Mucosa of stomach (tissue), 1 donor: ENCODE data around the gene KRTAP10-4.
"Not testable (repeated sequence)": the region's sequence is repeated elsewhere in the genome, so short reads cannot be mapped to it uniquely, and the experiment has no call there.

Experiments used
- H3K27me3 ChIP-seq: one replicate; pipeline ENCODE4 v1.7.0; 2013; ENCODE audit warnings: mild to moderate bottlenecking, low read length; ENCODE audit not compliant: control insufficient read depth, insufficient read depth
- H3K36me3 ChIP-seq: one replicate; pipeline ENCODE4 v1.7.0; 2013; ENCODE audit warnings: low read length; ENCODE audit not compliant: control insufficient read depth, insufficient read depth
- H3K4me1 ChIP-seq: one replicate; pipeline ENCODE4 v1.7.0; 2013; ENCODE audit warnings: mild to moderate bottlenecking, low read length; ENCODE audit not compliant: control insufficient read depth, insufficient read depth
- H3K4me3 ChIP-seq: one replicate; pipeline ENCODE4 v1.7.0; 2013; ENCODE audit warnings: low read length
- H3K9ac ChIP-seq: one replicate; pipeline ENCODE4 v1.7.0; 2013; ENCODE audit warnings: mild to moderate bottlenecking, low read length, moderate library complexity
- H3K9me3 ChIP-seq: one replicate; pipeline ENCODE4 v1.7.0; 2013; ENCODE audit warnings: mild to moderate bottlenecking, low read length, moderate library complexity; ENCODE audit not compliant: control insufficient read depth
- donor health status: Pancreatic carcinoma.

The KRTAP10-4 gene

DNA sequence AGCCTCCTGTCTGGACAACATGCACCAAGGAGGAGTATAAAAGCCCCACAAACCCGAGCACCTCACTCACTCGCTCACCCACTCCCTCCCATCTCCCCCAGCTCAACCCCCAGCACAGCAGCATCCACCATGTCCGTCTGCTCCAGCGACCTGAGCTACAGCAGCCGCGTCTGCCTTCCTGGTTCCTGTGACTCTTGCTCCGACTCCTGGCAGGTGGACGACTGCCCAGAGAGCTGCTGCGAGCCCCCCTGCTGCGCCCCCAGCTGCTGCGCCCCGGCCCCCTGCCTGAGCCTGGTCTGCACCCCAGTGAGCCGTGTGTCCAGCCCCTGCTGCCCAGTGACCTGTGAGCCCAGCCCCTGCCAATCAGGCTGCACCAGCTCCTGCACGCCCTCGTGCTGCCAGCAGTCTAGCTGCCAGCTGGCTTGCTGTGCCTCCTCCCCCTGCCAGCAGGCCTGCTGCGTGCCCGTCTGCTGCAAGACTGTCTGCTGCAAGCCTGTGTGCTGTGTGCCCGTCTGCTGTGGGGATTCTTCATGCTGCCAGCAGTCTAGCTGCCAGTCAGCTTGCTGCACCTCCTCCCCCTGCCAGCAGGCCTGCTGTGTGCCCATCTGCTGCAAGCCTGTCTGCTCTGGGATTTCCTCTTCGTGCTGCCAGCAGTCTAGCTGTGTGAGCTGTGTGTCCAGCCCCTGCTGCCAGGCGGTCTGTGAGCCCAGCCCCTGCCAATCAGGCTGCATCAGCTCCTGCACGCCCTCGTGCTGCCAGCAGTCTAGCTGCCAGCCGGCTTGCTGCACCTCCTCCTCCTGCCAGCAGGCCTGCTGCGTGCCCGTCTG, at the start of gene KRTAP10-4:
KRTAP10-4 (plus strand) TSS at position 100 of the 827 bp plus-strand sequence; CDS start at position 130, 30 bp downstream.
- H3K36me3 ChIP-seq, H3K4me3 ChIP-seq, H3K9ac ChIP-seq, H3K27me3 ChIP-seq, H3K9me3 ChIP-seq: not testable (repeated sequence)
- peaks cover 22% of the 10 kb centered on the region for H3K4me1 ChIP-seq

DNA sequence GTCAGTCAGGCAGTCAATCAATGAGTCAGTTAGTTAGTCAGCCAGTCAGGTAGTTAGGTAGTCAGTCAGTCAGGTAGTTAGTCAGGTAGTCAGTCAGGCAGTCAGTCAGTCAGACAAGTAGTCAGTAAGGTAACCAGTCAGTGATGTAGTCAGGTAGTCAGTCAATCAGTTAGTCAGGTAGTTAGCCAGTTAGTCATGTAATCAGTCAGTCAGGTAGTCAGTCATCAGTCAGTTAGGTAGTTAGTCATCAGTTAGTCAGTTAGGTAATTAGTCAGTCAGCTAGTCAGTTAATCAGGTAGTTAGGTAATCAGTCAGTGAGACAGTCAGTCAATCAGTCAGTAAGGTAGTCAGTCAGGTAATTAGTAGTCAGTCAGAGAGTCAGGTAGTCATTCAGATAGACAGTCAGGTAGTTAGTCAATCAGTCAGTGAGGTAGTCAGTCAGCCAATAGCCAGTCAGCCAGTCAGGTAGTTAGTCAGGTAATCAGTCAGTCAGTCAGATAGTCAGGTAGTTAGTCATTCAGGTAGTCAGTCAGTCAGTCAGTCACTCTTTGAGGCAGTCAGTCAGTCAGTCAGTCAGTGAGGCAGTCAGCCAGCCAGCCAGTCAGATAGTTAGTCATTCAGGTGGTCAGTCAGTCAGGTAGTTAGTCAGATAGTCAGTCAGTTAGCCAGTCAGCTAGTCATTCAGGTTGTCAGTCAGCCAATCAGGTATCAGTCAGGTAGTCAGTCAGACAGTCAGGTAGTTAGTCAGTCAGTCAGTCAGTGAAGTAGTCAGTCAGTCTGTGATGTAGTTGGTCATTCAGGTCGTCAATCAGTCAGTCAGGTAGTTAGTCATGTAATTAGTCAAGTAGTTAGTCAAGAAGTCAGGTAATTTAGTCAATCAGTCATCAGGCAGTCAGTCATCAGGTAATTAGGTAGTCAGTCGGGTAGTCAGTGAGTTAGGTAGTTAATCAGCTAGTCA, 48.8 kb upstream of the KRTAP10-4 start:
- no peaks in the 10 kb centered on the region for H3K27me3 ChIP-seq
- no peak overlapping the region for H3K4me3 ChIP-seq

GRCh38 chr21:44525391-44526095, 48.0 kb upstream of the KRTAP10-4 start:
- H3K36me3 ChIP-seq: no peaks in the 10 kb centered on the region
- H3K4me1 ChIP-seq: no peaks in the 10 kb centered on the region

More for the DNA sequence above, 48.8 kb upstream of the KRTAP10-4 start:
- no peaks in the 10 kb centered on the region for H3K36me3 ChIP-seq
- no peaks in the 10 kb centered on the region for H3K4me1 ChIP-seq
- no peak overlapping the region for H3K9ac ChIP-seq
- H3K9me3 ChIP-seq: no peaks in the 10 kb centered on the region

DNA sequence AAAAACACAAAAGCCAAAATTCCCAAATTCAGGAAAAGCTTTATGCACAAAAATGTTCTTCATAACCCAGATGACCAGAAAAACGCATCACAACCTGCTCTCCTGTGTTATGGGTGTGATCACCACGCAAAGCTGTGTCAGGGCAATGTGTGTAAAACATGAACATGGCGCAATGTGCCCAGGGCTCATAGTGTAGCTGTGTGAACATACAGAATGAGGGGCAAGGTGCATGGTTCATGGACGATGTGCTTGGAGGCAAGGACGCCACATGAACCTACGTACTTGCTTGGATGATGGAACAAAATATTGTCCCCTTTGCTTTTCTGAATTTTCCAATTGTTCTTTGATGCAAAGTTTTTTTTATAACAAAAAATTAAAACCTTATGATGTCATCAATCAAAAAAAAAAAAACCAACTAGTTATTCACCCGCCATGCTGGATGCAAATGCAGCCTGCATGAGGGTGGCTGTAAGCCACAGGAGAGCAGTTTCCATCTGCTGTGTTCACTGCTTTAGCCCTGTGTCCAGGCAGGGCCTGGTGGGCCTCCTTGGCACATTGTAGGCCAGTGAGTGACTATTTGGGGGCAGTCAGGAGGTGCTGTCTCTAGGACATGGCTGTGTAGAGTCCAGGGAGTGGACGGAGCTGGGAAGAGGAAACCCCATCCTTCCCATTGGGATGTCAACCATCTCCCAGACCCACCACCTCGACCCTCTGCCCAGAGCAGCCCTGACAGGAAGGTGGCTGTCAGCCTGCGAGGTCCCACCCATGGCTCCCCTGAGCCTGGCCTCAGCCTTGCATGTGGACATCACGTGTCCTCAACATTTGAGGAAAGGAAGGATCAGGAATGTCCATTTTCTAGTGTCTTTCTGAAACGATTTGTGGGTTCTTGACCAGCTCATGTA, 47.2 kb upstream of the KRTAP10-4 start:
- Histone ChIP-seq H3K36me3 (no peaks in the 10 kb centered on the region), H3K4me3 (no peak overlapping the region), H3K27me3 (no peaks in the 10 kb centered on the region), H3K4me1 (no peaks in the 10 kb centered on the region), H3K9ac (no peak overlapping the region), H3K9me3 (no peaks in the 10 kb centered on the region)

More at GRCh38 chr21:44525391-44526095, 48.0 kb upstream of the KRTAP10-4 start:
- Histone ChIP-seq H3K27me3 (no peaks in the 10 kb centered on the region), H3K9ac (no peak overlapping the region), H3K9me3 (no peaks in the 10 kb centered on the region), H3K4me3 (no peak overlapping the region)

DNA sequence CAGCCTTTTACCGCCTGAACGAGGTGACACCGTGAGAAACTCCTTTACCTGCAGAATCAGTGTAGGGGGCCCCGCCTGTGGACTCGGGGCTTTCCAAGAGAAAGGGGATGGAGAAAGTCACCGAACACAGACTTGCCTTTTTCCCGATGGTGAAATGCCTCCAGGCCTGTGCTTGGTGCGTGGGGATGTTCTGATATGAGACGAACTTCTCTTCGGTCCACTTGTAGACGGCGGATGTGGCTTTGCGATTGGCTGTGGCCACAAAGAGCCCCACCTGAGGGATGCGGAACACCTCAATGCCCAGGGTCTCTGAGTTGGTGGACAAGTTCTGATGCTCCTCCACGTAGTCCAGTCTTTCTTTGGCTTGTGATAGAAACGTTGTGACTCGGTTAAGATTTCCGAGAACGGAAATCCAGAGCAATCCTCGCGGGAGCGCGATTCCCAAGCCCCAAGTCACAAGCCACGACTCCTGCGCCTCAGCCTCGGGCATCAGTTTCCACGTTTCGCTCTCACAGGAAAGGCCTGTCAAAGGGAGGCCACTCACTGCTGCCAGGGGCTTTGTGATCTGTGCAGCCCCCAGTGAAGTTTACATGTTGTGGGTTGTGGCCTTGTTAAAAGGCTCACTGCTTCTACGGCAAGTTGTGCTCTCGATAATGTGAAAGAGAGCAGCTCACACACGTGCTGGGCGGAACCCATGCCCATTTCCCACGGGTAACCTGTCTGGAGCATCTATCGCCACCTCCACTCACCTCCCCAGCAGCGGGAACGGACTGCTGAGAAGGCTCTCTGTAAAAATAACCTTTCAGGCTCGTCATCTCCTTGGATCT, 46.2 kb upstream of the KRTAP10-4 start:
- no peaks in the 10 kb centered on the region for H3K36me3 ChIP-seq
- no peak overlapping the region for H3K4me3 ChIP-seq
- H3K9me3 ChIP-seq: no peaks in the 10 kb centered on the region
- no peaks in the 10 kb centered on the region for H3K4me1 ChIP-seq
- H3K9ac ChIP-seq: no peak overlapping the region
- H3K27me3 ChIP-seq: no peaks in the 10 kb centered on the region

DNA sequence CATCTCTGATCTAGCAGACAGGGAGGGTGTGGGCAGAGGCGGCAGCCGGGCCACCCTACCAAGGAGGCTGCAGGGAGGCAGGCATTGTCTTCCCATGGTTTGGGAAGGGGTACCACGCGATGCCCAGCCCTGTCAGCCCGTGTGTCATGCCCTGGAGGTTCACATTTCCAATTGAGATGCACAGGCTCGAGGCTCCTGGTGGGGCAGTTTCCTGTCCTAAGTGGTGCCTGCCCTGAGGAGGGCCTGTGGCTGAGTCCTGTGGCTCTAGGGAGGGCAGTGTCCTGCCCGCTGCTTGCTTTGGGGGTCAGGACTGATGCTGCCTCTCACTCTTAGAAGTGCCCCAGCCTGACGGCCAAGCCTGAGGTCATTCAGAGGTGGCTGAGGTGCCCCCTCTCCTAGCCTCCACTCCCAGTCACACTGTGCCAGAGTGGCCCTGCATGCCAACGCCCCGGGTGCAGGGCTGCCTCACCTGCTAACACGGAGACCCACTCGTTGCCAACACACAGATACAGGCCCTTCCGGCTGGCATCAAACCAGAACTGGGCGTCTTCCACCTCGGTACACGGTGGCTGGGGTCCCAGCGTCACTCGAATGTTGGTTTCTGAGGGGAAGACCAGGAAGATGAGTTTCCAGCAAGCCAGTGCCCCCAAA, 45.4 kb upstream of the KRTAP10-4 start:
- no peaks in the 10 kb centered on the region for H3K27me3 ChIP-seq
- H3K4me1 ChIP-seq: no peaks in the 10 kb centered on the region
- no peak overlapping the region for H3K9ac ChIP-seq

GRCh38 chr21:44528634-44528995, 44.9 kb upstream of the KRTAP10-4 start:
- no peaks in the 10 kb centered on the region for H3K9me3 ChIP-seq
- H3K4me1 ChIP-seq: no peaks in the 10 kb centered on the region
- no peaks in the 10 kb centered on the region for H3K36me3 ChIP-seq
- no peaks in the 10 kb centered on the region for H3K27me3 ChIP-seq
- no peak overlapping the region for H3K9ac ChIP-seq
- H3K4me3 ChIP-seq: no peak overlapping the region

More for the DNA sequence above, 45.4 kb upstream of the KRTAP10-4 start:
- H3K9me3 ChIP-seq: no peaks in the 10 kb centered on the region
- no peaks in the 10 kb centered on the region for H3K36me3 ChIP-seq
- no peak overlapping the region for H3K4me3 ChIP-seq

DNA sequence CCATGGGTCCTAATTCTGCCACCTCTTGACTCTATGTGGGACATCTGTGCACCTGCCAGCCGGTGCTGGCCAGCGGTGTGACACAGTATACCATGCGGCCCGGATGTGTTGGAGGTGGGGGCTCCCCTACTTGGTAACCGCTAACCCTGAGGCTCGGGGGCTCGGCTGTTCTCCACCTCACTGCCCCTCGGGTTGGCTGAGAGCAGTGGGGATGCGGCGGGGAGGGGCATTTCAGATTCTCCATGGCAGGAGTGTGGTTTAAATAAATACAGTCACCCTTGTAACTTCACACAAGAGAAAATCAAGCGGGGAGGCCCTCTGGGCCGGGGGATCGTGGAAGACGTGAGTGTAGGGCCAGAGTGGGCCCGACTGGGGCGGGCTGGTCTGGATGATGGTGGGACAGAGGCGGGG, 44.5 kb upstream of the KRTAP10-4 start:
- Histone ChIP-seq H3K27me3 (no peaks in the 10 kb centered on the region), H3K36me3 (no peaks in the 10 kb centered on the region), H3K4me3 (no peak overlapping the region), H3K4me1 (no peaks in the 10 kb centered on the region), H3K9me3 (no peaks in the 10 kb centered on the region), H3K9ac (no peak overlapping the region)

DNA sequence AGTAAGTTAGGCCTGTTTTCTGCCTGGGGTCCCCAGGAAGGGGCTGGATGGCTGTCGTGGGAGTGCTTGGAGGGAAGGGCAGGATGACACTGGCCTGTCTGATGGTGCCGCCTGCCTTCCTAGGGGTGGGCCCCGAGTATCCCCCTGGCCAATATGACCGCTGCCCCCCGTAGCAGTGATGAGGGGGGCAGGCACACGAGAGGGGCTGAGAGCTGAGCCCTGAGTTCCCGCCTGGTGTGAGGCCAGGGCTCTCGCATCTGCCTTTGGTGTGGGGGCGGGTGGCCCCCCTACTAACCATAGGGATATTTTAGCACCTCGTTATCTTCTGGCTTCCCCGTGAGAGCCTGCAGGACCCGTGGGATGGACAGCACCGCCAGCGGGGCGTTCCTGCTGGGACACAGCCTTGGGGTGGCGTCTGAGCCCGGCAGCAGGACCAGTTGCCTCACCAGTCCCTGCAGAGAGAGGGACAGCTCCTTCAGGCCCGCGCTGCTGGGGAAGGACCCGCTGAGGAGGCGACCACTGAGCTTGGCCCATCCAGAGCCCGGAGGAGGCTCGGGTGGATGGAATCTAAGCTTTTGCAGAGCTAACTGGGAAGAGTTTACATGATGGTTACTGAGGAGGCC, 43.9 kb upstream of the KRTAP10-4 start:
- H3K9me3 ChIP-seq: no peaks in the 10 kb centered on the region
- H3K27me3 ChIP-seq: no peaks in the 10 kb centered on the region
- H3K9ac ChIP-seq: no peak overlapping the region
- no peaks in the 10 kb centered on the region for H3K36me3 ChIP-seq
- no peak overlapping the region for H3K4me3 ChIP-seq
- no peaks in the 10 kb centered on the region for H3K4me1 ChIP-seq
